GM21423 (cell line): ENCODE data around the gene NIPA2.
"Not testable (repeated sequence)": the region's sequence is repeated elsewhere in the genome, so short reads cannot be mapped to it uniquely, and the experiment has no call there.

ENCODE experiments used
- ATAC-seq: cut with Tn5 transposase; IDR thresholded peaks from one replicate; pipeline ENCODE4 v1.9.1; 2021; ENCODE audit warnings: mild to moderate bottlenecking, moderate library complexity; ENCODE audit not compliant: unreplicated experiment

The NIPA2 gene

GRCh38 chr15:22838292-22839042 lies at the start of gene NIPA2:
TSS of gene NIPA2 (plus strand) at chr15:22838666. CDS start at chr15:22851732, 13,066 bp downstream.
- peak; percentile 75 for ATAC-seq

- no peak for ATAC-seq
Observed at GRCh38 chr15:22794063-22794462, 44.4 kb upstream of the NIPA2 start.

GRCh38 chr15:22794621-22795167 lies 43.8 kb upstream of the NIPA2 start:
- ATAC-seq: no peak

- no peak for ATAC-seq
Observed at GRCh38 chr15:22795206-22796063, 43.0 kb upstream of the NIPA2 start.

- no peak for ATAC-seq
Observed at GRCh38 chr15:22796079-22796478, 42.4 kb upstream of the NIPA2 start.

- no peak for ATAC-seq
Observed at GRCh38 chr15:22799902-22800301, 38.6 kb upstream of the NIPA2 start.

- not testable (repeated sequence) for ATAC-seq
Observed at GRCh38 chr15:22803006-22803405, 35.5 kb upstream of the NIPA2 start.

- no peak for ATAC-seq
Observed at GRCh38 chr15:22806156-22806555, 32.3 kb upstream of the NIPA2 start.

GRCh38 chr15:22806664-22807063 lies 31.8 kb upstream of the NIPA2 start:
- no peak for ATAC-seq

GRCh38 chr15:22807831-22808230 lies 30.6 kb upstream of the NIPA2 start:
- not testable (repeated sequence) for ATAC-seq

GRCh38 chr15:22808240-22808639 lies 30.2 kb upstream of the NIPA2 start:
- ATAC-seq: no peak

GRCh38 chr15:22808761-22809280 lies 29.6 kb upstream of the NIPA2 start:
- no peak for ATAC-seq

GRCh38 chr15:22810033-22810852 lies 28.2 kb upstream of the NIPA2 start:
- ATAC-seq: no peak

- no peak for ATAC-seq
Observed at GRCh38 chr15:22810853-22811338, 27.6 kb upstream of the NIPA2 start.

- ATAC-seq: no peak
Observed at GRCh38 chr15:22811640-22812039, 26.8 kb upstream of the NIPA2 start.

- no peak for ATAC-seq
Observed at GRCh38 chr15:22813844-22814243, 24.6 kb upstream of the NIPA2 start.

- ATAC-seq: no peak
Observed at GRCh38 chr15:22815766-22816165, 22.7 kb upstream of the NIPA2 start.

GRCh38 chr15:22819651-22820050 lies 18.8 kb upstream of the NIPA2 start:
- ATAC-seq: no peak

- no peak for ATAC-seq
Observed at GRCh38 chr15:22823495-22824128, 14.9 kb upstream of the NIPA2 start.

GRCh38 chr15:22827125-22827524 lies 11.3 kb upstream of the NIPA2 start:
- no peak for ATAC-seq
